ENCODE data around the gene C1GALT1. TPM values are rescaled to one million over a fixed set of nuclear protein-coding genes. Genes with fewer than 3 reads are reported as not detected.

Gene C1GALT1
- total RNA-seq, 1 donor from 2014 or later, result 15.3 TPM

- Mint-ChIP-seq H3K4me3 (ENCODE audit: unreplicated experiment) (no peak overlapping the region), H3K27ac (ENCODE audit: unreplicated experiment) (no peak overlapping the region), H3K9me3 (ENCODE audit: unreplicated experiment) (peaks cover 1% of the 10 kb centered on the region), H3K4me1 (ENCODE audit: low read depth, unreplicated experiment) (peaks cover 8% of the 10 kb centered on the region), H3K36me3 (ENCODE audit: unreplicated experiment) (peaks cover 5% of the 10 kb centered on the region), H3K27me3 (ENCODE audit: unreplicated experiment) (no peaks in the 10 kb centered on the region)
- DNase-seq, result no peak
- no peak for TF ChIP-seq CTCF (IDR thresholded peaks at IDR 0.05; ENCODE audit: partially characterized antibody, unreplicated experiment)
Observed at GRCh38 chr7:7263297-7264230, 81.2 kb downstream of the C1GALT1 start.

- no peak overlapping the region for H3K4me3 Mint-ChIP-seq (ENCODE audit: unreplicated experiment)
- H3K9me3 Mint-ChIP-seq (ENCODE audit: unreplicated experiment), result peaks cover under 1% of the 10 kb centered on the region
- H3K36me3 Mint-ChIP-seq (ENCODE audit: unreplicated experiment), result peaks cover 5% of the 10 kb centered on the region
- no peak overlapping the region for H3K27ac Mint-ChIP-seq (ENCODE audit: unreplicated experiment)
- H3K27me3 Mint-ChIP-seq (ENCODE audit: unreplicated experiment), result no peaks in the 10 kb centered on the region
- no peak for TF ChIP-seq CTCF (IDR thresholded peaks at IDR 0.05; ENCODE audit: partially characterized antibody, unreplicated experiment)
- DNase-seq, result no peak
- H3K4me1 Mint-ChIP-seq (ENCODE audit: low read depth, unreplicated experiment), result peaks cover 8% of the 10 kb centered on the region
Observed at GRCh38 chr7:7264306-7265040, 82.1 kb downstream of the C1GALT1 start.

- Mint-ChIP-seq H3K27ac (ENCODE audit: unreplicated experiment) (no peak overlapping the region), H3K4me1 (ENCODE audit: low read depth, unreplicated experiment) (peaks cover 8% of the 10 kb centered on the region), H3K36me3 (ENCODE audit: unreplicated experiment) (peaks cover 5% of the 10 kb centered on the region), H3K4me3 (ENCODE audit: unreplicated experiment) (no peak overlapping the region), H3K9me3 (ENCODE audit: unreplicated experiment) (no peaks in the 10 kb centered on the region), H3K27me3 (ENCODE audit: unreplicated experiment) (no peaks in the 10 kb centered on the region)
- TF ChIP-seq CTCF (IDR thresholded peaks at IDR 0.05; ENCODE audit: partially characterized antibody, unreplicated experiment), result no peak
- no peak for DNase-seq
Observed at GRCh38 chr7:7265081-7266075, 83.0 kb downstream of the C1GALT1 start.

GRCh38 chr7:7266257-7266881, 84.0 kb downstream of the C1GALT1 start:
- Mint-ChIP-seq H3K9me3 (ENCODE audit: unreplicated experiment) (peaks cover 2% of the 10 kb centered on the region), H3K27me3 (ENCODE audit: unreplicated experiment) (no peaks in the 10 kb centered on the region), H3K27ac (ENCODE audit: unreplicated experiment) (no peak overlapping the region), H3K4me1 (ENCODE audit: low read depth, unreplicated experiment) (peaks cover 11% of the 10 kb centered on the region), H3K4me3 (ENCODE audit: unreplicated experiment) (no peak overlapping the region), H3K36me3 (ENCODE audit: unreplicated experiment) (peaks cover 4% of the 10 kb centered on the region)
- DNase-seq, result no peak
- no peak for TF ChIP-seq CTCF (IDR thresholded peaks at IDR 0.05; ENCODE audit: partially characterized antibody, unreplicated experiment)

All from glutamatergic neuron (in vitro differentiated cells).